ENCODE results near the gene OR1N2. TPM values are rescaled to one million over a fixed set of nuclear protein-coding genes. Genes with fewer than 3 reads are reported as not detected.

The OR1N2 gene
- total RNA-seq, 4 donors from 2014 or later, result not detected

DNA sequence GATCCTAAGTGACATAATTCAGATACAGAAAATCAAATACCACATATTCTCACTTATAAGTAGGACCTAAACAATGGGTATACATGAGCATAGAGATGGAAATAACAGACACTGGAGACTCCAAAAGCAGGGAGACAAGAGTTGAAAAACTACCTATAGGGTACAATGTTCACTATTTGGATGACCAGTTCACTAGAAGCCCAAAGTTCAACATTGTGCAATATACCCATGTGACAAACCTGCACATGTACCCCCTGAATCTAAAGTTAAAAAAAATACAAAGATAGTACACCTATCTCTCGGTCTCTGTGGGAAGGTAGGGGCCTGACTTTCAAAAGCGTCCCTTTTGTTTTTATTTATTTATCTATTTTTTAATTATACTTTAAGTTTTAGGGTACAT lies 14.2 kb upstream of the OR1N2 start:
- intact Hi-C loops (cut with DNase I; ENCODE audit: low total_unique reads), result no loop called here
- WGBS, 2 donors (ENCODE audit: low coverage in 1 of 2), result 57 to 61% methylated on average over 2 of the region's 2 CpGs
- TF ChIP-seq POLR2A (IDR thresholded peaks at IDR 0.05) (no peak), CTCF (IDR thresholded peaks at IDR 0.05) (no peak), EP300 (IDR thresholded peaks at IDR 0.05; ENCODE audit: low read depth) (no peak), POLR2AphosphoS5 (IDR thresholded peaks at IDR 0.05) (no peak)
- H3K36me3 ChIP-seq, result no peaks in the 10 kb centered on the region
- H3K4me1 ChIP-seq, result no peaks in the 10 kb centered on the region
- in situ Hi-C loops (cut with MboI; ENCODE audit: low pct_ligation_motif_present in 1 of 4, low pct_unique_long_range_greater_than_20kb in 1 of 4, low sequenced_read_pairs in 3 of 4), result loop anchor here in 1 of 4 donors (25.0 kb wide), 1 partner anchor 99 kb away; no protein-coding TSS in a partner anchor
- no peak overlapping the region for H3K4me3 ChIP-seq
- no peak overlapping the region for H3K27ac ChIP-seq
- H3K9me3 ChIP-seq, result no peaks in the 10 kb centered on the region
- no peak for DNase-seq
- no peaks in the 10 kb centered on the region for H3K27me3 ChIP-seq

DNA sequence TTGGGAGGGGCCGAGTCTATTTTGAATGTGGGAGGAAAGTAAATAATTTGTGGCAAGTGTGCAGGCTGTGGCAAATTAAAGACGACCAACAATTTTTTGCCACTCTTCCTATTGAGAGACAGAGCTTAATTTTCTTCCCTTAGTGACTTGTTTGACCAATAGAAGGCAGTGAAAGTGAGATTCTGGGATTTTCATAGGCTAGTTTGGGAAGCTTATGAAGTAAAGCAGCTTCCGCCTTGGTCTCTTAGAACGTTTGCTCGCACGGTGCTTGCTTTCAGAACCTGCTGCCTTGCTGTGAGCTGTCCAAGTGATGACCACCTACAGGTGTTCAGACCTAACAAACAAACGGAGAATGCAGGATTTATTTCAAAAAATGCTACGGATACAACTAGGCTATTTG lies 6.7 kb upstream of the OR1N2 start:
- intact Hi-C loops (cut with DNase I; ENCODE audit: low total_unique reads), result no loop called here
- TF ChIP-seq EP300 (IDR thresholded peaks at IDR 0.05; ENCODE audit: low read depth) (no peak), POLR2AphosphoS5 (IDR thresholded peaks at IDR 0.05) (no peak), CTCF (IDR thresholded peaks at IDR 0.05) (no peak), POLR2A (IDR thresholded peaks at IDR 0.05) (no peak)
- no peaks in the 10 kb centered on the region for H3K4me1 ChIP-seq
- WGBS, 2 donors (ENCODE audit: low coverage in 1 of 2), result 52 to 69% methylated on average over 5 to 8 of the region's 8 CpGs
- no peaks in the 10 kb centered on the region for H3K27me3 ChIP-seq
- H3K9me3 ChIP-seq, result no peaks in the 10 kb centered on the region
- DNase-seq, result no peak
- no peak overlapping the region for H3K27ac ChIP-seq
- H3K36me3 ChIP-seq, result no peaks in the 10 kb centered on the region
- no peak overlapping the region for H3K4me3 ChIP-seq
- in situ Hi-C loops (cut with MboI; ENCODE audit: low pct_ligation_motif_present in 1 of 4, low pct_unique_long_range_greater_than_20kb in 1 of 4, low sequenced_read_pairs in 3 of 4), result loop anchor here in 1 of 4 donors (25.0 kb wide), 1 partner anchor 91 kb away; no protein-coding TSS in a partner anchor

GRCh38 chr9:122551371-122551770 lies 1.5 kb upstream of the OR1N2 start:
- Histone ChIP-seq H3K9me3 (no peaks in the 10 kb centered on the region), H3K36me3 (no peaks in the 10 kb centered on the region), H3K27ac (no peak overlapping the region), H3K27me3 (no peaks in the 10 kb centered on the region), H3K4me1 (no peaks in the 10 kb centered on the region), H3K4me3 (no peak overlapping the region)
- TF ChIP-seq POLR2AphosphoS5 (IDR thresholded peaks at IDR 0.05), result no peak
- TF ChIP-seq CTCF (IDR thresholded peaks at IDR 0.05), result no peak
- TF ChIP-seq POLR2A (IDR thresholded peaks at IDR 0.05), result no peak
- TF ChIP-seq EP300 (IDR thresholded peaks at IDR 0.05; ENCODE audit: low read depth), result no peak
- DNase-seq, result no peak
- intact Hi-C loops (cut with DNase I; ENCODE audit: low total_unique reads) (no loop called here), in situ Hi-C loops (cut with MboI; ENCODE audit: low pct_ligation_motif_present in 1 of 4, low pct_unique_long_range_greater_than_20kb in 1 of 4, low sequenced_read_pairs in 3 of 4) (no loop called here)
- WGBS, 2 donors (ENCODE audit: low coverage in 1 of 2), result 66 to 100% methylated on average over 1 to 5 of the region's 5 CpGs

DNA sequence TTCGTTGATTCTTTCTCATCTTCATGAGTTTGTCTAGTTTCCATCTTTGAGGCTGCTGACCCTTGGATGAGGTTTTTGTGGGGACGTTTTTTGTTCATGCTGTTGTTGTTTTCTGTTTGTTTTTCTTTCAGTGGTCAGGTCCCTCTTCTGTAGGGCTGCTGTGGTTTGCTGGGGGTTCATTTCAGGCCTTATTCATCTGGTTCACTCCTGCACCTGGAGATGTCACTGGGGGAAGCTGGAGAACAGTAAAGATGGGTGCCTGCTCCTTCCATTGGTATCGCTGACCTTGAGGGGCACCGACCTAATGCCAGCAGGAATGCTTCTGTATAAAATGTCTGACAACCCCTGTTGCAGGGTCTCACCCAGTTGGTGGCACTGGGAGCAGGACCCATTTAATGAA lies 8.5 kb downstream of the OR1N2 start:
- no peak overlapping the region for H3K27ac ChIP-seq
- 25 to 69% methylated on average over 2 to 4 of the region's 4 CpGs for WGBS, 2 donors (ENCODE audit: low coverage in 1 of 2)
- H3K4me1 ChIP-seq, result no peaks in the 10 kb centered on the region
- H3K36me3 ChIP-seq, result no peaks in the 10 kb centered on the region
- in situ Hi-C loops (cut with MboI; ENCODE audit: low pct_ligation_motif_present in 1 of 4, low pct_unique_long_range_greater_than_20kb in 1 of 4, low sequenced_read_pairs in 3 of 4) (no loop called here), intact Hi-C loops (cut with DNase I; ENCODE audit: low total_unique reads) (no loop called here)
- DNase-seq, result no peak
- no peaks in the 10 kb centered on the region for H3K9me3 ChIP-seq
- no peak overlapping the region for H3K4me3 ChIP-seq
- TF ChIP-seq POLR2AphosphoS5 (IDR thresholded peaks at IDR 0.05) (no peak), POLR2A (IDR thresholded peaks at IDR 0.05) (no peak), EP300 (IDR thresholded peaks at IDR 0.05; ENCODE audit: low read depth) (no peak), CTCF (IDR thresholded peaks at IDR 0.05) (no peak)
- no peaks in the 10 kb centered on the region for H3K27me3 ChIP-seq

Measured in transverse colon (tissue), 4 donors.